Hematopoietic multipotent progenitor cell treated with erythropoietin and hydrocortisone succinate and interleukin-3 and kit ligand, for 15 days (in vitro differentiated cells): Measurements from ENCODE around the gene RABAC1.

Source experiments
- DNase-seq: peaks from one replicate; pipeline ENCODE4 v3.0.0-alpha.2; 2015; ENCODE audit warnings: low spot score

The RABAC1 gene

GRCh38 chr19:41928754-41929535 lies 30.2 kb downstream of the RABAC1 start:
- no peak for DNase-seq

GRCh38 chr19:41928221-41928683 lies 30.9 kb downstream of the RABAC1 start, which contains the start of gene ERFL:
Gene ERFL (minus strand): TSS chr19:41928449. CDS start chr19:41912919, 15,530 bp downstream.
- no peak for DNase-seq

- no peak for DNase-seq
Measured at GRCh38 chr19:41927497-41928192, 31.5 kb downstream of the RABAC1 start.

- no peak for DNase-seq
Measured at GRCh38 chr19:41926763-41927496, 32.2 kb downstream of the RABAC1 start.

- no peak for DNase-seq
Measured at GRCh38 chr19:41926028-41926762, 32.9 kb downstream of the RABAC1 start.

GRCh38 chr19:41925208-41926003 lies 33.7 kb downstream of the RABAC1 start:
- DNase-seq: no peak

GRCh38 chr19:41924151-41925145 lies 34.7 kb downstream of the RABAC1 start:
- no peak for DNase-seq

GRCh38 chr19:41923045-41923788 lies 35.9 kb downstream of the RABAC1 start:
- DNase-seq: no peak

GRCh38 chr19:41922585-41922984 lies 36.5 kb downstream of the RABAC1 start:
- DNase-seq: no peak

GRCh38 chr19:41921577-41922576 lies 37.2 kb downstream of the RABAC1 start:
- DNase-seq: no peak

- DNase-seq: no peak
Measured at GRCh38 chr19:41920882-41921576, 38.1 kb downstream of the RABAC1 start.

- no peak for DNase-seq
Measured at GRCh38 chr19:41919948-41920712, 39.0 kb downstream of the RABAC1 start.

GRCh38 chr19:41918653-41919244 lies 40.4 kb downstream of the RABAC1 start:
- no peak for DNase-seq

GRCh38 chr19:41918095-41918494 lies 41.0 kb downstream of the RABAC1 start:
- DNase-seq: no peak

- DNase-seq: no peak
Measured at GRCh38 chr19:41917676-41918075, 41.4 kb downstream of the RABAC1 start.
